Myometrial cell (primary cell): ENCODE data around the gene HFM1. TPM values are rescaled to one million over a fixed set of nuclear protein-coding genes. Genes with fewer than 3 reads are reported as not detected.

Experiments
- total RNA-seq: library from RNA; depleted of rRNA; stranded (reverse); fragments of >200 nt; gene quantifications from 2 replicates; pipeline ENCODE4 v1.2.3, GENCODE V29; 2015

The HFM1 gene, protein sequence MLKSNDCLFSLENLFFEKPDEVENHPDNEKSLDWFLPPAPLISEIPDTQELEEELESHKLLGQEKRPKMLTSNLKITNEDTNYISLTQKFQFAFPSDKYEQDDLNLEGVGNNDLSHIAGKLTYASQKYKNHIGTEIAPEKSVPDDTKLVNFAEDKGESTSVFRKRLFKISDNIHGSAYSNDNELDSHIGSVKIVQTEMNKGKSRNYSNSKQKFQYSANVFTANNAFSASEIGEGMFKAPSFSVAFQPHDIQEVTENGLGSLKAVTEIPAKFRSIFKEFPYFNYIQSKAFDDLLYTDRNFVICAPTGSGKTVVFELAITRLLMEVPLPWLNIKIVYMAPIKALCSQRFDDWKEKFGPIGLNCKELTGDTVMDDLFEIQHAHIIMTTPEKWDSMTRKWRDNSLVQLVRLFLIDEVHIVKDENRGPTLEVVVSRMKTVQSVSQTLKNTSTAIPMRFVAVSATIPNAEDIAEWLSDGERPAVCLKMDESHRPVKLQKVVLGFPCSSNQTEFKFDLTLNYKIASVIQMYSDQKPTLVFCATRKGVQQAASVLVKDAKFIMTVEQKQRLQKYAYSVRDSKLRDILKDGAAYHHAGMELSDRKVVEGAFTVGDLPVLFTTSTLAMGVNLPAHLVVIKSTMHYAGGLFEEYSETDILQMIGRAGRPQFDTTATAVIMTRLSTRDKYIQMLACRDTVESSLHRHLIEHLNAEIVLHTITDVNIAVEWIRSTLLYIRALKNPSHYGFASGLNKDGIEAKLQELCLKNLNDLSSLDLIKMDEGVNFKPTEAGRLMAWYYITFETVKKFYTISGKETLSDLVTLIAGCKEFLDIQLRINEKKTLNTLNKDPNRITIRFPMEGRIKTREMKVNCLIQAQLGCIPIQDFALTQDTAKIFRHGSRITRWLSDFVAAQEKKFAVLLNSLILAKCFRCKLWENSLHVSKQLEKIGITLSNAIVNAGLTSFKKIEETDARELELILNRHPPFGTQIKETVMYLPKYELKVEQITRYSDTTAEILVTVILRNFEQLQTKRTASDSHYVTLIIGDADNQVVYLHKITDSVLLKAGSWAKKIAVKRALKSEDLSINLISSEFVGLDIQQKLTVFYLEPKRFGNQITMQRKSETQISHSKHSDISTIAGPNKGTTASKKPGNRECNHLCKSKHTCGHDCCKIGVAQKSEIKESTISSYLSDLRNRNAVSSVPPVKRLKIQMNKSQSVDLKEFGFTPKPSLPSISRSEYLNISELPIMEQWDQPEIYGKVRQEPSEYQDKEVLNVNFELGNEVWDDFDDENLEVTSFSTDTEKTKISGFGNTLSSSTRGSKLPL (N-terminal part only)
- not detected in 2 replicates for total RNA-seq

DNA sequence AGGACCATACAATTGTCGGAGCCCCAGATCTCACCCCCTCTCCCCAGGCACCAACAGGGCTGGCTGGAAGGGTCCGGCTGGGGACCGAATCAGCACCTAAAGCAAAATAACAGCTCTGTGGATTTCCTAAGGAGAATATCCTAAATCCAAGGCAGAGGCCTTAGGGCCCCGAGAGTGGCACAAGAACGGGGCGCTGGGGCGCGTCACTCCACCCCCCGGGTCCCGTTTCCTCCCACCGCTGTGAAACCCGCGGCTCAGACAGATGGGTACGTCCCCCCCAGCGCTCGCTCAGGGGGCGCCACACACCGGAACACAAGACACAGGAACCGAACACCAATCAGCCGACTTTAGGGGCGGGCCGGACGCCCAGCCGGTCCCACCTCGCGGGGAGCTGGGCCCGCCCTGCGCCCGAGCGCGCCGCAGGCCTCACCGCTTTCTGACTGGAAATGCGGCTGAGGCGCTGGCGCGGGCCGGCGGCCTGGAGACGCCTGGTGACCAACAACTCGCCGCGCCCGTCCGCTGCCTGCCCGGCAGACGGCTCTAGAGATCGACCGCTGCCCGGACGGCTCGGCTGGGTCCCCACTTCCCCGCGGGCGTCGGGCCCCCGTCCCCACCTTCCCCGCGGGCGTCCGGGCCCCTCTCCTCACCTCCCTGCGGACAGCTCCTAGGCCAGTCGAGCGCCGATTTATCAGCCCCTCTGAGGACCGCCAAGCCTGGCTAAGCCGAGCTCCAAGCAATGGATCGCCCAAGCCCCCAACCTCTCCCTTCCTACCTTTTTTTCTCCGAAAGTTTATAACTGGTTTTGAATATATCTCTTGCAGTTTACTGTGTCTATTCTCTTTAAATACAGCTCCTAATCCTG is at the start of gene HFM1:
Gene HFM1 (minus strand): TSS at position 687 of the 862 bp plus-strand sequence. CDS start 3,755 bp downstream, outside the sequence.

Other genes with a start within 250 kb of the HFM1 start
- gene CDC7, start 96.0 kb upstream of the HFM1 start, total RNA-seq = 8.9 and 9.0 TPM in 2 replicates